Prostate gland (tissue), 2 donors: ENCODE measurements around the gene TLR8.

ENCODE experiments used
- POLR2AphosphoS5 ChIP-seq: sonication (generic); formaldehyde crosslinking; IDR thresholded peaks from one replicate; pipeline ENCODE4 v1.6.1; 2017; ENCODE audit warnings: antibody characterized with exemption
- TF ChIP-seq, protein P1 (sequence below), 4 experiments: fragments of 200-600 bp in 2 of 4; fragments of 450-650 bp in 2 of 4; sonication (generic) in 2 of 4; IDR thresholded peaks; 1 replicate in 3 of 4; 2 replicates in 1 of 4; pipeline ENCODE4 v1.5.1; 2016 to 2019; ENCODE audit warnings: antibody characterized with exemption in 4 of 4, mild to moderate bottlenecking in 2 of 4, moderate library complexity in 2 of 4

GRCh38 chrX:12967711-12968465, 61.5 kb downstream of the TLR8 start:
- TF ChIP-seq, protein P1, sequence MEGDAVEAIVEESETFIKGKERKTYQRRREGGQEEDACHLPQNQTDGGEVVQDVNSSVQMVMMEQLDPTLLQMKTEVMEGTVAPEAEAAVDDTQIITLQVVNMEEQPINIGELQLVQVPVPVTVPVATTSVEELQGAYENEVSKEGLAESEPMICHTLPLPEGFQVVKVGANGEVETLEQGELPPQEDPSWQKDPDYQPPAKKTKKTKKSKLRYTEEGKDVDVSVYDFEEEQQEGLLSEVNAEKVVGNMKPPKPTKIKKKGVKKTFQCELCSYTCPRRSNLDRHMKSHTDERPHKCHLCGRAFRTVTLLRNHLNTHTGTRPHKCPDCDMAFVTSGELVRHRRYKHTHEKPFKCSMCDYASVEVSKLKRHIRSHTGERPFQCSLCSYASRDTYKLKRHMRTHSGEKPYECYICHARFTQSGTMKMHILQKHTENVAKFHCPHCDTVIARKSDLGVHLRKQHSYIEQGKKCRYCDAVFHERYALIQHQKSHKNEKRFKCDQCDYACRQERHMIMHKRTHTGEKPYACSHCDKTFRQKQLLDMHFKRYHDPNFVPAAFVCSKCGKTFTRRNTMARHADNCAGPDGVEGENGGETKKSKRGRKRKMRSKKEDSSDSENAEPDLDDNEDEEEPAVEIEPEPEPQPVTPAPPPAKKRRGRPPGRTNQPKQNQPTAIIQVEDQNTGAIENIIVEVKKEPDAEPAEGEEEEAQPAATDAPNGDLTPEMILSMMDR (IDR thresholded peaks at IDR 0.05), result no peak
- TF ChIP-seq POLR2AphosphoS5, result no peak
